WI38 (cell line): ENCODE data around the gene MAD1L1.

Experiments
- H3K4me3 ChIP-seq: 2 replicates; pipeline ENCODE4 v1.5.1; 2011; ENCODE audit warnings: low read depth, mild to moderate bottlenecking, control low read depth, low read length
- TF ChIP-seq, protein P1 (sequence below): IDR thresholded peaks from 2 replicates; pipeline ENCODE4 v1.5.1; 2012; ENCODE audit warnings: low read depth, mild to moderate bottlenecking, control low read depth, low read length

Gene MAD1L1

DNA sequence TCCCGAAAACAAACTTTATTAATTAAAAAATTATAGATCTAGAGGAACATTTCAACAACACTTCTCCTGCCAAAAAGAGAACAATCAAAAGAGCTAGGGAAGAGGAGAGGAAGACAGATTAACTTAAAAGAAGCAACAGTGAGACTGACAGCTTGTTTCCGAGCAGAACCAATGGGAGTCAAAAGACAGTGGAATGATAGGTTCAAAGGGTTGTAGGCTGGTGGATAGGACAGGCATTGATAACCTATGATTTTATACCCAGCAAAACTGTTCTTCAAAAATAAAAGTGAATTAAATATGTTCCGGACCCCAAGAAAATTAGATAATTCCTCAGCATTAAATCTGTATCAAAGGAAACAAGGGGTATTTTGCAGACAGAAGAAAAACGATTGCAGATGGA is 207.6 kb downstream of the MAD1L1 start:
- H3K4me3 ChIP-seq: no peak overlapping the region

DNA sequence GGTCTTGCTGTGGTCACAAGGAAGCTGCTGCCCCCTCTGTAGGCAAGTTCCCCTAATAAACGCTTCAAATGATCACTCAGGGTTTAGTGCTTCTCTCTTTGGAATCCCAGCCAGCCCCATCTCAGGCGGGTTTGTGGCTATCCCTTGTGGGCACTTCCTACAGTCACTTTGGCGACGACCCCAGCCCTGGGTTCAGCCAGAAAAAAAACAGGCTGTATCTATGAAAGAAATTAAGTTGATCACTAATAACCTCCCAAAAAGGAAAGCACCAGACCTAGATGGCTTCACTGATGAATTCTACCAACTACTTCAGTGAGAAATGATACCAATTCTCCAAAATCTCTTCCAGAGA is 208.2 kb downstream of the MAD1L1 start:
- TF ChIP-seq, protein P1, sequence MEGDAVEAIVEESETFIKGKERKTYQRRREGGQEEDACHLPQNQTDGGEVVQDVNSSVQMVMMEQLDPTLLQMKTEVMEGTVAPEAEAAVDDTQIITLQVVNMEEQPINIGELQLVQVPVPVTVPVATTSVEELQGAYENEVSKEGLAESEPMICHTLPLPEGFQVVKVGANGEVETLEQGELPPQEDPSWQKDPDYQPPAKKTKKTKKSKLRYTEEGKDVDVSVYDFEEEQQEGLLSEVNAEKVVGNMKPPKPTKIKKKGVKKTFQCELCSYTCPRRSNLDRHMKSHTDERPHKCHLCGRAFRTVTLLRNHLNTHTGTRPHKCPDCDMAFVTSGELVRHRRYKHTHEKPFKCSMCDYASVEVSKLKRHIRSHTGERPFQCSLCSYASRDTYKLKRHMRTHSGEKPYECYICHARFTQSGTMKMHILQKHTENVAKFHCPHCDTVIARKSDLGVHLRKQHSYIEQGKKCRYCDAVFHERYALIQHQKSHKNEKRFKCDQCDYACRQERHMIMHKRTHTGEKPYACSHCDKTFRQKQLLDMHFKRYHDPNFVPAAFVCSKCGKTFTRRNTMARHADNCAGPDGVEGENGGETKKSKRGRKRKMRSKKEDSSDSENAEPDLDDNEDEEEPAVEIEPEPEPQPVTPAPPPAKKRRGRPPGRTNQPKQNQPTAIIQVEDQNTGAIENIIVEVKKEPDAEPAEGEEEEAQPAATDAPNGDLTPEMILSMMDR: no peak
- H3K4me3 ChIP-seq: no peak overlapping the region

More for the DNA sequence above, 207.6 kb downstream of the MAD1L1 start:
- TF ChIP-seq, protein P1: no peak

DNA sequence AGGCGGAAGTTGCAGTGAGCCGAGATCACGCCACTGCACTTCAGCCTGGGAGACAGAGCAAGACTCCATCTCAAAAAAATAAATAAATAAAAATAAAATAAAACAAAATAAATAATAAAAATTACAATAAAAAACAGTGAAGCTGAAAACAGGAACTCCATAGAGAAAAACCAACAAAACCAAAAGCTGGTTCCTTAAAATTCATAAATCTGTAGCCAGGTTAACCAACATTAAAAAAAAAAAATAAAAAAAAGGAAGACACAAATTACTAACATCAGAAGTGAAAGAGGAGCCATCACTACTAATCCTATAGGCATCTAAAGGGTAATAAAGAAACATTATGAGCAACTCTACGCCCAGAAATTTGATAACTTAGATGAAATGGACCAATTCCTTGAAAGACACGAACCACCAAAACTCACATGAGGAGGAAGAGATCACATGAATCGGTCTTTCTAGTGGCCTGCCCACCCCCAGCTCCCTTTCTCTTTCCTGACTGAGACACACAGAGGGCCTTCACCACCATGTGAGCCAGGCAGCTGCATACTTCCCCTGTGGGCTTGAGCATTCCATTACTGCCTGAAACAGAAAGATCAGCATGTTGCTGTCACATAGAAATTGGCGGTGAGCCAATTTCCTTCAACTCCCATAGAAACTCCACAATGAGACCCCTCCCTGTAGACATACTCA is 208.7 kb downstream of the MAD1L1 start:
- no peak overlapping the region for H3K4me3 ChIP-seq
- TF ChIP-seq, protein P1: no peak

DNA sequence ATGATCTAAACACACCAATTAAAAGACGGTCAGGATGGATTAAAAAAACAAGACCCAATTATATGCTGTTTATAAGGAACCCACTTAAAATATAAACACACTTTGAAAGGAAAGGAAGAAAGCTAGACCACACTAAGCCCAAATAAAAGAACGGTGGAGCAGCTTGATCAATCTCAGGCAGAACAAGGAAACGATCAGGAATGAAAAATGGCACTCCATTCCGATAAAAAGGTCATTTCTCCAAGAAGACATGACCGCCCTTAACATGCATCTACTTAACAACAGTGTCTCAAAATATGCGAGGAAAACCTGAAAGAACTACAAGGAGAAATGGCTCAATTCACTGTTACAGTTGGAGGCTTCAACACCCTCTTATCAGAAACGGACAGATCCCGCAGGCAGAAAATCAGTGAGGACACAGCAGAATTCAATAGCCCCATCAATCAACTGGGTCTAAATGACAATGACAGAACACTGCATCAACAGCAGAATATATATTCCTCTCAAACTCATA is 210.0 kb downstream of the MAD1L1 start:
- TF ChIP-seq, protein P1: no peak
- H3K4me3 ChIP-seq: no peak overlapping the region

DNA sequence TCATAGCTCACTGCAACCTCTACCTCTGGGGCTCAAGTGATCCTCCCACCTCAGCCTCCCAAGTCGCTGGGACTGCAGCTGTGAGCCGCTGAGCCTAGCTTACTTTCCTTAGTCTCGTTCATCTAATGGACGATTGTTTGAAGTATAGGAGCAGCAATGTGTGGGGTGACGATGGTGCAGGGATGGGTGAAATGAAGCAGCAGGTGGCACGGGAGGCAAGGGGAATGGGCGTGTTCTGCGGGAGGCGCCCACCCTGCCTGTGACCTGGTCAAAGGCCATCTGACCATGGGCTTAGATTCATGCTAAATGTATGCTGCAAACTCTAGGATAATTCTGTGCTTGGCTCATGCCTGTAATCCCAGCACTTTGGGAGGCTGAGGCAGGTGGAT is 210.7 kb downstream of the MAD1L1 start:
- TF ChIP-seq, protein P1: no peak
- no peak overlapping the region for H3K4me3 ChIP-seq

DNA sequence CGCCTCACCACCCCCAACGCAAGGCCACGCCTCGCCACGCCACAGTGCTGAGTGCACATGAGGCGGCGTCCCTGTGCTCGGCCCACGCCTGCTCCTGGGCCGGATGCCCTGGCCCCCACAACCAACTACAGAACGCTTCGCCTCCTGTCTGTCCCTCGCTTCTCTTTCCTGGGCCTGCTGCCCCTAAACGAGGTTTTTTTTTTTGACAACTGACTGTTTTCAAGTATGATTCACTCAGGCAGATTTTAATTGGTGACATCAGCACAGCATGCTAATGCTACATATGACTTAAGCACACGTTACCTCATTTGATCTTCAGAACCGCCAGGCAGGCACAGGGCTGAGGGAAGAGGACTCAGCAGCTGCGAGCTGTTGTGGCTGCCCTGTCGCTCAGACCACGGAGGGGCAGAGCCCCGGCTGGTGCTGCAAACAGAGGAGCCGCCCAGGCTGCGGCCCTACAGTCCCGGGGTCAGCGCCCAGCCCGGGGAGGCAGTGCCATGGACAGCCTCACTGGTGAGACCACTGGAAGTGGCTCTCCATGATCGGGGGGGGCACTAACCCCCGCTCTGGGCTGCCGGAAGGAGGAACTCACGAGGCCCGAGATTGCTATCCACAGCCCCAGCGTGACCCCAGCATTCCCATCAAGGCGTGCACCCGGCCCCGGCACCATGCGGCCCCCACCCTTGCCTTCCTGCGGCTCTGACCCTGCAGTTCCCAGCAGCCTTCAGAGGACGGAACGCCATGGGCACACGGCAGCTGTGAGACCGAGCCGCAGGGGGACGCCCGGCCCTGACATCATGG is 212.8 kb downstream of the MAD1L1 start:
- H3K4me3 ChIP-seq: no peak overlapping the region
- TF ChIP-seq, protein P1: no peak

DNA sequence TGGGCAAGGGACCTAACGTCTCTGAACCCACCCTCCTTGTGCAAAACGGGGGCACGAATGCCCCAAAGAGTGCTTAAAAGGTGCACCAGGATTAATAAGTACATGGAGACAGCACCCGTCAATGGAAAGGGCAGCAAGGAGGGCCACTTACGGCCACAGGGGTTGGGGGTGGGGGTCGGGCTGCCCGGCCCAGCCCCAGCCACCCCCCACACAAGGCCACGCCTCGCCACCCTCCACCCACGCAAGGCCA is 213.4 kb downstream of the MAD1L1 start:
- no peak overlapping the region for H3K4me3 ChIP-seq
- TF ChIP-seq, protein P1: no peak
